ENCODE results near the gene GFRA1.

- TF ChIP-seq CTCF (IDR thresholded peaks at IDR 0.05 in 2 of 3, conservative IDR thresholded peaks at IDR 0.05 in 1 of 3; ENCODE audit: borderline replicate concordance in 1 of 3, insufficient read depth in 1 of 3, low read depth in 2 of 3, low read length in 2 of 3) (no peak), POLR2AphosphoS5 (IDR thresholded peaks at IDR 0.05; ENCODE audit: low read depth, low read length) (no peak), MAX (IDR thresholded peaks at IDR 0.05) (no peak), SIN3A (IDR thresholded peaks at IDR 0.05; ENCODE audit: low read depth) (no peak), REST (IDR thresholded peaks at IDR 0.05; ENCODE audit: low read depth) (no peak), SRF (IDR thresholded peaks at IDR 0.05; ENCODE audit: low read depth) (no peak), YY1 (IDR thresholded peaks at IDR 0.05; ENCODE audit: extremely low read depth, insufficient replicate concordance, low read depth, low read length) (no peak), EZH2 (IDR thresholded peaks at IDR 0.05) (no peak)
Measured at GRCh38 chr10:116168329-116168728, 104.7 kb downstream of the GFRA1 start.
